ENCODE results near the gene MICAL2.

- no peak for TF ChIP-seq CTCF (IDR thresholded peaks at IDR 0.05)
- no peak for TF ChIP-seq POLR2A (IDR thresholded peaks at IDR 0.05)
These were observed 183.1 kb downstream of the MICAL2 start for GRCh38 chr11:12293486-12293885.
